Left ventricle myocardium inferior (tissue), 1 donor: Measurements from ENCODE around the gene PTPRS. TPM values are rescaled to one million over a fixed set of nuclear protein-coding genes. Genes with fewer than 3 reads are reported as not detected.

Source experiments
- DNase-seq: peaks from one replicate; pipeline ENCODE4 v3.0.0-alpha.2; 2020
- H3K27ac ChIP-seq: fragments of 200-600 bp; replicated peaks from 2 replicates; pipeline ENCODE4 v1.8.0; 2021
- H3K27me3 ChIP-seq: fragments of 200-600 bp; 2 replicates; pipeline ENCODE4 v1.8.0; 2021; ENCODE audit warnings: low read depth
- H3K36me3 ChIP-seq: fragments of 200-600 bp; 2 replicates; pipeline ENCODE4 v1.8.0; 2021
- H3K4me1 ChIP-seq: fragments of 200-600 bp; 2 replicates; pipeline ENCODE4 v1.8.0; 2021
- H3K4me3 ChIP-seq: fragments of 200-600 bp; 2 replicates; pipeline ENCODE4 v1.8.0; 2021; ENCODE audit warnings: mild to moderate bottlenecking, moderate library complexity
- H3K9me3 ChIP-seq: fragments of 200-600 bp; replicated peaks from 2 replicates; pipeline ENCODE4 v1.8.0; 2021
- intact Hi-C: fragments of 100-400 bp; cut with micrococcal nuclease; formaldehyde crosslinking; loops from one replicate; pipeline ENCODE4 v1.11.0; 2022
- total RNA-seq: library from RNA; stranded (reverse); fragmentation: NEBNext Ultra II Directional; extraction: Animal tissue kit (Norgen Biotek cat#: 25700); gene quantifications from one replicate; pipeline ENCODE4 v1.2.1, GENCODE V29; 2021
- TF ChIP-seq, protein P1 (sequence below): fragments of 200-600 bp; IDR thresholded peaks from 2 replicates; pipeline ENCODE4 v1.8.0; 2021; ENCODE audit warnings: antibody characterized with exemption, mild to moderate bottlenecking, borderline replicate concordance
- donor health status: DM: no; HTN: yes; CAD: no; lungs with severe emphysema.

The PTPRS gene
- total RNA-seq, 1 donor from 2014 or later: 40.0 TPM

- intact Hi-C loops: no loop called here
- no peak for DNase-seq
Observed at GRCh38 chr19:5314012-5314906, 26.4 kb downstream of the PTPRS start.

DNA sequence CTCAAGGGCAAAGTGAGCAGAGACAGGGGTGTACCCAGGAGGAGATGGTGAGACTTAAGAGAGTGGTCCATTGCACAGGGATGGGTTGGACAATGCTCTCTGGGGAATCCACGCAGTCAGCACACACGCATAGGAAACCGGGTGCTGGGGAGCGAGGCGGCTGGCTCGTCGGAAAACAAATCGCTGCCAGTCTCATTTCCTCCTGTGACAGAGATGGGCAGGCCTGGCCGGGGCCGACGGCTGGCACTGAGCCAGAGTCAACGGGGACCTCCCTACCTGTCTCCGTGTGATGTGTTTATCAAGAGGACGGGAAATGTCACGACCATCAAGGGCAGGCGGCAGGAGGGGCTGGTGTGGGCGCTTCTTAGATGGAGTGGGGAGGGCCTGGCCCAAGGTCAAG lies 27.3 kb downstream of the PTPRS start:
- H3K27me3 ChIP-seq: peaks cover 59% of the 10 kb centered on the region
- DNase-seq: no peak
- H3K27ac ChIP-seq: no peak overlapping the region
- H3K4me1 ChIP-seq: no peaks in the 10 kb centered on the region
- intact Hi-C loops: no loop called here
- H3K36me3 ChIP-seq: no peaks in the 10 kb centered on the region
- H3K9me3 ChIP-seq: no peaks in the 10 kb centered on the region
- TF ChIP-seq, protein P1, sequence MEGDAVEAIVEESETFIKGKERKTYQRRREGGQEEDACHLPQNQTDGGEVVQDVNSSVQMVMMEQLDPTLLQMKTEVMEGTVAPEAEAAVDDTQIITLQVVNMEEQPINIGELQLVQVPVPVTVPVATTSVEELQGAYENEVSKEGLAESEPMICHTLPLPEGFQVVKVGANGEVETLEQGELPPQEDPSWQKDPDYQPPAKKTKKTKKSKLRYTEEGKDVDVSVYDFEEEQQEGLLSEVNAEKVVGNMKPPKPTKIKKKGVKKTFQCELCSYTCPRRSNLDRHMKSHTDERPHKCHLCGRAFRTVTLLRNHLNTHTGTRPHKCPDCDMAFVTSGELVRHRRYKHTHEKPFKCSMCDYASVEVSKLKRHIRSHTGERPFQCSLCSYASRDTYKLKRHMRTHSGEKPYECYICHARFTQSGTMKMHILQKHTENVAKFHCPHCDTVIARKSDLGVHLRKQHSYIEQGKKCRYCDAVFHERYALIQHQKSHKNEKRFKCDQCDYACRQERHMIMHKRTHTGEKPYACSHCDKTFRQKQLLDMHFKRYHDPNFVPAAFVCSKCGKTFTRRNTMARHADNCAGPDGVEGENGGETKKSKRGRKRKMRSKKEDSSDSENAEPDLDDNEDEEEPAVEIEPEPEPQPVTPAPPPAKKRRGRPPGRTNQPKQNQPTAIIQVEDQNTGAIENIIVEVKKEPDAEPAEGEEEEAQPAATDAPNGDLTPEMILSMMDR: no peak
- H3K4me3 ChIP-seq: no peak overlapping the region

More at GRCh38 chr19:5314012-5314906, 26.4 kb downstream of the PTPRS start:
- Histone ChIP-seq H3K27ac (no peak overlapping the region), H3K4me1 (no peaks in the 10 kb centered on the region), H3K27me3 (peaks cover 58% of the 10 kb centered on the region), H3K9me3 (no peaks in the 10 kb centered on the region), H3K36me3 (no peaks in the 10 kb centered on the region), H3K4me3 (no peak overlapping the region)
- TF ChIP-seq, protein P1: no peak

DNA sequence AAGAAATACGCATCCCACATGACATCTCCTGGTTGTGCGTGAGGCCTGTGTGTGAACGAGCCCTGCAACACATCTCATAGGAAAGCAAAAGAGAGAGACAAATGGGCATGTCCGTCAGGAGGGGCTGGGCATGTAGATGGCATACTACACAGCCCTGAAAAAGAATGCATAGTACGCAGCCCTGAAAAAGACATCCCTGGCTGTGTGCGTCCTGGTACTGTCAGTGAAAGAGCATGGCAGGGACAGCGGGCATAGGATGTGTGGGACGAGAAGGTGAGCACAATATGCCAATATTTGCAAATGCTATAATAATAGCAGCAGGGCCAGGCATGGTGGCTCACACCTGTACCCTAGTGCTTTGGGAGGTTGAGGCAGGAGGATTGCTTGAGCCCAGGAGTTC lies 28.6 kb downstream of the PTPRS start:
- Histone ChIP-seq H3K27ac (no peak overlapping the region), H3K27me3 (peaks cover 51% of the 10 kb centered on the region), H3K9me3 (no peaks in the 10 kb centered on the region), H3K4me3 (no peak overlapping the region), H3K36me3 (no peaks in the 10 kb centered on the region), H3K4me1 (no peaks in the 10 kb centered on the region)
- DNase-seq: no peak
- TF ChIP-seq, protein P1: no peak
- intact Hi-C loops: no loop called here

DNA sequence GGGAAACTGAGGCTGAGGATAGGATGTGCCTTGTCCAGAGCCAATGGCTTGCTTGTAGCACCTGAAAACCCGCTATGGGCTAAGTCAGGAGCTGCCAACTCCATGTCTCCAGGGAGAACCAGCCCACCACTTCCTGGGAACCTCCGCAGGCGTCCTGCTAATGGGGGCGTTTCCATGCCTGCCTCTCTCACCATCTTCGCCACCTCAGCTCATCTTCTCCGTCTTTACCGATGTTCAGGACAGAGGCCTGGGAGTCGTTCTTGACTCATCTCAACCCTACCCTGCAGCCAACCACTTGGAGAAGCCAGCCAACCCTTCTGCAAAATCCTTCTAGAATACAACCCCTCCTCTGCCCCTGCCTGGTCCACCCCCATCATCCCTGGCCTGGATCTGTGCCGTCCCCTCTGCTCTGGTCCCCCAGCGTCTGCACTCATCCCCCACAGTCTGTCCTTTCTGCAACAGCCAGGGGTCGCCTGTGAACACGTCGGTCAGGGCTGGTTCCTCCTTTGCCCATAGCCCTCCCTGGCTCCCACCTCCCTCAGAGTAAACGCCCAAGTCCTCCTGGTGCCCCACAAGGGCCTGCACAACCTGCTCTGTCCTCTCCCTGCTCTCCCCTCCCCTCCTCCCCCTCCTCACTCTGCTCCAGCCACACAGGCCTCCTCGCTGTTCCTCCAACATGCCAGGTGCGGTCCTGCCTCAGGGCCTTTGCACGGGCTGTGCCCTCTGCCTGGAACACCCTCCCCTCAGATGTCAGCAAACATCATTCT lies 31.0 kb downstream of the PTPRS start:
- TF ChIP-seq, protein P1: no peak
- intact Hi-C loops: no loop called here
- H3K4me1 ChIP-seq: no peaks in the 10 kb centered on the region
- no peak for DNase-seq
- peaks cover 39% of the 10 kb centered on the region for H3K27me3 ChIP-seq
- H3K4me3 ChIP-seq: no peak overlapping the region
- H3K36me3 ChIP-seq: no peaks in the 10 kb centered on the region
- H3K27ac ChIP-seq: no peak overlapping the region
- H3K9me3 ChIP-seq: no peaks in the 10 kb centered on the region

DNA sequence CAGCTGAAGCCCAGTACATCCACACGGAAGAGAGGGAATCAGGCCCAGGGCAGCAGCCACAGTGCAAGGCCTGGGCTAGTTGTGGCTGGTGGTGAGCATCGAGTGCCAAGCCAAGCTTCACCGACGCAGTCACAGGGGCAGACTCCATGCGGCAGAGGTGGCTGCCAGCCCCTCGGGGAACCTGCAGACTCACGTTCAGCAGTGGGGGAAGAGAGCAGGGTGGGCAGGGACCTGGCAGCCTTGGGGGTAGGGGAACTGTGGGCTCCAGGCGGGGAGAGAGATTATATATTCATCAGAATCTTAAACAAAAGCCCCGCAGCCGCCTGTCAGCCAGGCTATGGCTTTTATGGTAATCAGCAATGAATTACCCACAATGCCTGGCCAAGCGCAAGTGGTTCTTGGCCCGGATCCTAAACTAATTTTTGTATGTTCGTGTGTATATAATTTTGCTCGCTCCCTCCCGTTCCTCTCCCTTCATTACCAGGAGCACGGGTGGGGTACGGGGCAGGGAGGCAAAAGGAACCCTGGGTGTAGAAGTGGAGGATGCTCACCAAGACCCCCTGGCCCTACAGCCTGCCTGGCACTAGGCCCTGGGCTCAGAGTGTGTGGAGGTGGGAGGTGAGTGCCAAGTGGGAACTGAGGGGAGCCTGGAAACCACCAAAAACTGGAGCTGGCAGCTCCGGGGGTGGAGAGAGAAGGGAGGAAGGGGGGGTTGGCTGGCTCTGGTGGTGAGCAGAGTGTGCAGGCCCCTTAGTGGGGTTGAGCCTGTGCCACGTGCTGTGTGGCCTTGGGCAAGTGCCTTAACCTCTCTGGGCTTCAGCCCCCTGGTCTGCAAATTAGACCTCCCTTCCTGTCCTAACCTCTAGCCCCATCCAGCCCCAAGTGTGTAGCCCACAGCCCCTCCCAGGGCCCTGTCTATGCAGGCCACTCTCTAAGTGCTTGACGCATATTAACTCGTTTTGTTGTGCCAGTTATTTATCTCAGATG lies 31.9 kb downstream of the PTPRS start:
- Histone ChIP-seq H3K9me3 (no peaks in the 10 kb centered on the region), H3K36me3 (no peaks in the 10 kb centered on the region), H3K27me3 (peaks cover 40% of the 10 kb centered on the region), H3K4me1 (no peaks in the 10 kb centered on the region), H3K27ac (peak overlapping the region; percentile 48), H3K4me3 (peak overlapping the region; percentile 27)
- DNase-seq: peak; percentile 42
- TF ChIP-seq, protein P1: no peak
- intact Hi-C loops: no loop called here
